GM18868 (cell line): ENCODE results near the gene MANBA.

Experiments
- ATAC-seq: cut with Tn5 transposase; IDR thresholded peaks from one replicate; pipeline ENCODE4 v1.9.1; 2021; ENCODE audit warnings: mild to moderate bottlenecking, moderate library complexity; ENCODE audit not compliant: unreplicated experiment

MANBA gene

GRCh38 chr4:102598762-102599374 lies 161.9 kb downstream of the MANBA start:
- ATAC-seq = peak; percentile 73

- peak; percentile 53 for ATAC-seq
Observed at GRCh38 chr4:102598086-102598761, 162.5 kb downstream of the MANBA start.

- ATAC-seq = no peak
Observed at GRCh38 chr4:102596532-102596931, 164.2 kb downstream of the MANBA start.

GRCh38 chr4:102594000-102594399 lies 166.8 kb downstream of the MANBA start:
- ATAC-seq = no peak

GRCh38 chr4:102593147-102593546 lies 167.6 kb downstream of the MANBA start:
- ATAC-seq = no peak

GRCh38 chr4:102592256-102592655 lies 168.5 kb downstream of the MANBA start:
- ATAC-seq = no peak

GRCh38 chr4:102589743-102590142 lies 171.0 kb downstream of the MANBA start:
- ATAC-seq = no peak

GRCh38 chr4:102586644-102587021 lies 174.1 kb downstream of the MANBA start:
- peak; percentile 51 for ATAC-seq

- ATAC-seq = peak; percentile 64
Observed at GRCh38 chr4:102586002-102586643, 174.6 kb downstream of the MANBA start.

GRCh38 chr4:102585329-102585728 lies 175.4 kb downstream of the MANBA start:
- ATAC-seq = peak; percentile 56

- ATAC-seq = no peak
Observed at GRCh38 chr4:102584091-102584490, 176.7 kb downstream of the MANBA start.
